ENCODE measurements around the gene SFSWAP. TPM values are rescaled to one million over a fixed set of nuclear protein-coding genes. Genes with fewer than 3 reads are reported as not detected.

SFSWAP gene
- total and polyA plus RNA-seq, 10 donors: 19.5 to 74.4 (median 58.8) TPM

DNA sequence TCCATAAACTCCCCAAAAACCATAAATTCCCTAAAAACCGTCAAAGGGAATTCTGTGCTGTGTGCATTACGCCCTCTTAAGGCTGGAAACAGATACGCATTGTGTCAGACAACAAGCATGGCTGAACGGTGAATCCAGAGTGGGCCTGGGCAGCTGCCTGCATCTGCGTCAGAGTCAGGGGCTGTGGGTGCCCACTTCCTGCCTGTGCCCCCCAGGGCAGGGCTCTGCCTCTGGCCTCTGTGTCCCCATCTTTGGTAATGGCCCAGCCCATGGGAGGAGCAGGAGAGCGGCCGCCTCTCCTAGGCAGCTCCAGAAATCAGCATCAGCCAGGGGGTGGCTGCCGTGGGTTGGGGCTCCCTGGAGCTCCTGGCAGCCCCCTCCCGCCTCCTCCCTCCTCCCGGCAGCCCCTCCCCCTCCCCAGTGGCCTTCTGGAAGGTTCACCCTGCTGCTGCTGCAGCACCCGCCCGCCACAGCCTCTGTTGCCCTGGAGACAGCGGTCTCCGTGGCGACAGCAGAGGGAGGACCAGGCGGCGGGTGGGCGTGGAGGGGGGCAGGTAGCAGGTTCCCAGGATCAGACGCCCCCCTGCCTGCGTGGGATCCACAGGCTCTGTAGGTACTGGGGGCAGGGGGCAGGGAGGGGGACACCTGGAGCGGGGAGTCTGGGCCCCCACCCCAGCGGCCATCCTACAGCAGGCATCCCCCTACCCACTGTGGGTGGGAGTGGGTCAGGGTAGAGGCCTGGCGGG lies 123.2 kb downstream of the SFSWAP start:
- 38 to 66% (median 56%) methylated on average over 2 to 23 of the region's 23 CpGs for WGBS, 5 donors
- peaks cover 0 to 78% (median 19%) of the 10 kb centered on the region in 7 donors for H3K27me3 ChIP-seq (replicated peaks in 1 of 7)
- H3K27ac ChIP-seq: no peak overlapping the region
- H3K4me3 ChIP-seq: no peak overlapping the region
- no peaks in the 10 kb centered on the region for H3K9me3 ChIP-seq
- intact Hi-C loops (cut with DNase I; ENCODE audit: low total_unique reads): no loop called here
- no peak for DNase-seq
- TF ChIP-seq, protein P1, sequence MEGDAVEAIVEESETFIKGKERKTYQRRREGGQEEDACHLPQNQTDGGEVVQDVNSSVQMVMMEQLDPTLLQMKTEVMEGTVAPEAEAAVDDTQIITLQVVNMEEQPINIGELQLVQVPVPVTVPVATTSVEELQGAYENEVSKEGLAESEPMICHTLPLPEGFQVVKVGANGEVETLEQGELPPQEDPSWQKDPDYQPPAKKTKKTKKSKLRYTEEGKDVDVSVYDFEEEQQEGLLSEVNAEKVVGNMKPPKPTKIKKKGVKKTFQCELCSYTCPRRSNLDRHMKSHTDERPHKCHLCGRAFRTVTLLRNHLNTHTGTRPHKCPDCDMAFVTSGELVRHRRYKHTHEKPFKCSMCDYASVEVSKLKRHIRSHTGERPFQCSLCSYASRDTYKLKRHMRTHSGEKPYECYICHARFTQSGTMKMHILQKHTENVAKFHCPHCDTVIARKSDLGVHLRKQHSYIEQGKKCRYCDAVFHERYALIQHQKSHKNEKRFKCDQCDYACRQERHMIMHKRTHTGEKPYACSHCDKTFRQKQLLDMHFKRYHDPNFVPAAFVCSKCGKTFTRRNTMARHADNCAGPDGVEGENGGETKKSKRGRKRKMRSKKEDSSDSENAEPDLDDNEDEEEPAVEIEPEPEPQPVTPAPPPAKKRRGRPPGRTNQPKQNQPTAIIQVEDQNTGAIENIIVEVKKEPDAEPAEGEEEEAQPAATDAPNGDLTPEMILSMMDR (IDR thresholded peaks at IDR 0.05 in 8 of 11, conservative IDR thresholded peaks at IDR 0.05 in 3 of 11): peak in 2 of 11 experiments; percentile 24 to 27
- TF ChIP-seq POLR2AphosphoS5 (IDR thresholded peaks at IDR 0.05): no peak
- TF ChIP-seq POLR2A (IDR thresholded peaks at IDR 0.05): no peak
- H3K36me3 ChIP-seq: no peaks in the 10 kb centered on the region
- H3K4me1 ChIP-seq: peaks cover 21 to 35% (median 28%) of the 10 kb centered on the region in 6 donors

DNA sequence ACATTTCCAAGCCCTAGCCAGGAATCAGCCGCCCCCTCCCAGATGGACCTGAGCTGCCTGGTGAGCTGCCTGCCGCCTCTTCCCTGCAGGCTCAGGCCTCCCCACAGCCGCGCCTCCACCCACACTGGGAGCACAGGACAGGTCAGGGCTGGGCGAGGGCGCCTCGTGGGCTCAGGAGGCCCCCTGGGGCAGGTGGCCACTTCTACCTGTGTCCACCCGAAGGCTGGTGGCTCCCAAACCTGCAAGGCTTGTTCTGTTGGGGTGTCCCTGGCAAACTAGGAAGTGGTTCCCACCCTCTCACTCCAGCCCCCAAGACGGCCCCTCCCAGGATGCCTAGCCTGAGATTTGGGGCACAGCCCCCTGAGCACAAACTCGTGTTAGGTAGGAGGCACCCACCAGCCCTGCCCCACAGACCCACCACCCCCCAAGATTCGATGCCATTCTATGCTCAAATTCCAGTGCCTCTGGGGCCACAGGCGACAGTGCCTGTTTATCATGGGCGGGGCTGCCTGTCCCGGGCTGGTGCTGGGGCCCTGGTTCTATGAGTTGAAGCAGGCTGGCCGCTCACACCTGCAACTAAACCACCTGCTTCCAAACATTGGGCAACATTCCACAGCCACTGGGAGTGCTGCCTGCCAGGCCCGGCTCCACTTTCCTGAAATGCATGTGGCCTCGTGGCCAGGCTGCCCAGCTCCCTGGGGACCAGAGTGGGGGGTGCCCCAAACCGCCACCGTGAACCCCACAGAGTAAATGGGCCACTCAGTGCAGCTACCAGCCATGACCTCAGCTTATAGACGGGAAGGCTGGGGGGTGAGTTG lies 124.1 kb downstream of the SFSWAP start:
- peaks cover 11 to 26% (median 18%) of the 10 kb centered on the region in 6 donors for H3K4me1 ChIP-seq
- intact Hi-C loops (cut with DNase I; ENCODE audit: low total_unique reads): no loop called here
- WGBS, 5 donors: 73 to 80% (median 75%) methylated on average over 17 to 20 of the region's 20 CpGs
- H3K27ac ChIP-seq: no peak overlapping the region
- TF ChIP-seq POLR2AphosphoS5 (IDR thresholded peaks at IDR 0.05): no peak
- TF ChIP-seq POLR2A (IDR thresholded peaks at IDR 0.05): no peak
- TF ChIP-seq, protein P1 (IDR thresholded peaks at IDR 0.05 in 8 of 11, conservative IDR thresholded peaks at IDR 0.05 in 3 of 11): no peak
- DNase-seq: no peak
- peaks cover 0 to 69% (median 10%) of the 10 kb centered on the region in 7 donors for H3K27me3 ChIP-seq (replicated peaks in 1 of 7)
- H3K9me3 ChIP-seq: no peaks in the 10 kb centered on the region
- H3K36me3 ChIP-seq: no peaks in the 10 kb centered on the region
- no peak overlapping the region for H3K4me3 ChIP-seq

DNA sequence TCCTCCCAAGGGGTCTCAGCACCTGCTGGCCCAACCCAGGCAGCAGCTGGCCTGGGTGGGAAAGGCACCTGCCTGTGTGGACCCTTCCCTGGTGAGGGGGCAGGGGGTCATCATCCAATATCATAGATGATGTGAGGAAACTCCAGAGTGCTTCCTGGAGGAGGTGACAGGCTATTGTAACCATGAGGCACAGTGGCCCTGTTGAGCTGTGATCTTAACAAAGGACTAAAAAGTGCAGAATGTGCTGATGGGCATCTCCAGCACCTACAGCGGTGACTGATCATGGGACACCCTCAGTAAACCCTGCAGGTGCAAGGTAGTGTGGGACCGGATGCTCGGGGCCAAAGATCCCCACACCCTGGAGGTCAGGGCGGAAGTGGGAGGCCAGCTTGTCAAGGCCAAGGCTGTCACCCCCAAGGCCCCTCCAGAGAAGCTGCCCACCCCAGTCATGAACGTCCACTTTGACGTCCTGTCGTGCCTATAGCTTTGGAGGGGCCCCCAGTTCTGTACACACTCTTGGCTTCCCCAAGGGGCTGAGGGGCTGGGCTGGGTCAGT lies 124.8 kb downstream of the SFSWAP start:
- WGBS, 5 donors: 63 to 89% (median 80%) methylated on average over 7 of the region's 7 CpGs
- TF ChIP-seq, protein P1 (IDR thresholded peaks at IDR 0.05 in 8 of 11, conservative IDR thresholded peaks at IDR 0.05 in 3 of 11): no peak
- TF ChIP-seq POLR2A (IDR thresholded peaks at IDR 0.05) (no peak), POLR2AphosphoS5 (IDR thresholded peaks at IDR 0.05) (no peak)
- H3K36me3 ChIP-seq: no peaks in the 10 kb centered on the region
- intact Hi-C loops (cut with DNase I; ENCODE audit: low total_unique reads): no loop called here
- no peak for DNase-seq
- peaks cover 4 to 19% (median 11%) of the 10 kb centered on the region in 6 donors for H3K4me1 ChIP-seq
- H3K27me3 ChIP-seq (replicated peaks in 1 of 7): peaks cover 0 to 62% (median 3%) of the 10 kb centered on the region in 7 donors
- H3K27ac ChIP-seq: no peak overlapping the region
- H3K9me3 ChIP-seq: no peaks in the 10 kb centered on the region
- H3K4me3 ChIP-seq: no peak overlapping the region

Data from spleen (tissue), 11 donors.